IPS-18a (cell line): Measurements from ENCODE around the gene CNBD2.
"Not testable (repeated sequence)": the region's sequence is repeated elsewhere in the genome, so short reads cannot be mapped to it uniquely, and the experiment has no call there.

Experiments used
- H3K27ac ChIP-seq: one replicate; pipeline ENCODE4 v1.5.1; 2013; ENCODE audit warnings: low read length
- H3K27me3 ChIP-seq: one replicate; pipeline ENCODE4 v1.6.1; 2013; ENCODE audit warnings: mild to moderate bottlenecking, low read length; ENCODE audit not compliant: control insufficient read depth, insufficient read depth
- H3K36me3 ChIP-seq: one replicate; pipeline ENCODE4 v1.6.1; 2013; ENCODE audit warnings: low read depth, low read length; ENCODE audit not compliant: control insufficient read depth
- H3K4me1 ChIP-seq: one replicate; pipeline ENCODE4 v1.6.1; 2013; ENCODE audit warnings: low read depth, low read length; ENCODE audit not compliant: control insufficient read depth
- H3K4me3 ChIP-seq: one replicate; pipeline ENCODE4 v1.5.1; 2013; ENCODE audit warnings: low read length
- H3K9ac ChIP-seq: one replicate; pipeline ENCODE4 v1.6.1; 2013; ENCODE audit warnings: mild to moderate bottlenecking, low read length, moderate library complexity
- H3K9me3 ChIP-seq: one replicate; pipeline ENCODE4 v1.6.1; 2013; ENCODE audit warnings: low read depth, low read length; ENCODE audit not compliant: control insufficient read depth

CNBD2 gene

GRCh38 chr20:36050436-36051317 lies 82.3 kb downstream of the CNBD2 start:
- H3K9me3 ChIP-seq, result no peaks in the 10 kb centered on the region
- peak overlapping the region; percentile 83 for H3K4me3 ChIP-seq
- H3K9ac ChIP-seq, result peak overlapping the region; percentile 97
- H3K4me1 ChIP-seq, result peaks cover 10% of the 10 kb centered on the region
- no peaks in the 10 kb centered on the region for H3K27me3 ChIP-seq
- H3K27ac ChIP-seq, result peak overlapping the region; percentile 68
- H3K36me3 ChIP-seq, result peaks cover 4% of the 10 kb centered on the region

GRCh38 chr20:36051318-36052116 lies 83.1 kb downstream of the CNBD2 start:
- H3K9me3 ChIP-seq, result no peaks in the 10 kb centered on the region
- peaks cover 4% of the 10 kb centered on the region for H3K36me3 ChIP-seq
- no peak overlapping the region for H3K27ac ChIP-seq
- peak overlapping the region; percentile 97 for H3K9ac ChIP-seq
- no peaks in the 10 kb centered on the region for H3K27me3 ChIP-seq
- H3K4me1 ChIP-seq, result peaks cover 10% of the 10 kb centered on the region
- H3K4me3 ChIP-seq, result peak overlapping the region; percentile 83

DNA sequence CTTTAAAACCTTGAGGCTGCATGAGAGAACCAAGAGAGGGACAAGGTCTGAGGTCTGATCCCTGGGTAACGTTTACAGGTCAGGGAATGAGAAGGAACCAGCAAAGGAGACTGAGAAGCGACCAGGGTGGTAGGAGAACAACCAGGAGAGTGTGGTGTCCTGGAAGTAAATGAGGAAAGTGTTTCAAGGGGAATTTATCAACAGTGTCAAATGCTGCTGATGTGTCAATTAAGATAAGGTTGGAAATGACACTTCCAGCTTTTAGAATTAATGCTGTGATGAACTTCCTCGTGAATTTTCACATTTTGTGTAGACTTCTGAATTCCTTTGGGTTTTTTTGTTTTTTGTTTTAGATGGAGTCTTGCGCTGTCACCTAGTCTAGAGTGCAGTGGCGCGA lies 83.7 kb downstream of the CNBD2 start:
- H3K9ac ChIP-seq, result no peak overlapping the region
- no peak overlapping the region for H3K4me3 ChIP-seq
- H3K27ac ChIP-seq, result no peak overlapping the region

DNA sequence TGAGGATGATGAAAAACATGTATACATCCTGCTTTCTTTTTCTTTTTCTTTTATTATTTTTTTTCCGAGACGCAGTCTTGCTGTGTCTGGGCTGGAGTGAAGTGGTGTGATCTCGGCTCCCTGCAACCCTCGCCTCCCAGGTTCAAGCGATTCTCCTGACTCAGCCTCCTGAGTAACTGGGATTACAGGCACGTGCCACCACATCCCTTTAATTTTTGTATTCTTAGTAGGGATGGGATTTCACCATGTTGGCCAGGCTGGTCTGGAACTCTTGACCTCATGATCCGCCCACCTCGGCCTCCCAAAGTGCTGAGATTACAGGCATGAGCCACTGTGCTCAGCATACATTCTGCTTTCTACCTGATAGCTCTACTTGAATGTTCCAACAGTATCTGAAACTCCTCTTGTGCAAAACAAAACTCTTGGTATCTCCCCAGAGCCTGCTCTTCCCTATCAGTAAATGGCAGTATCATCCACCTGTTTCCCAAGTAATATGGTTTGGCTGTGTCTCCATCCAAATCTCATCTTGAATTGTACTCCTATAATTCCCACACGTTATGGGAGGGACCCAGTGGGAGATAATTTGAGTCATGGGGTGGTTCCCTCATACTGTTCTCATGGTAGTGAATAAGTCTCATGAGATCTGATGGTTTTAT lies 85.6 kb downstream of the CNBD2 start:
- H3K9me3 ChIP-seq, H3K36me3 ChIP-seq, H3K9ac ChIP-seq, H3K4me3 ChIP-seq, H3K27ac ChIP-seq, H3K27me3 ChIP-seq: not testable (repeated sequence)
- peaks cover 10% of the 10 kb centered on the region for H3K4me1 ChIP-seq

More for the DNA sequence above, 83.7 kb downstream of the CNBD2 start:
- Histone ChIP-seq H3K27me3 (no peaks in the 10 kb centered on the region), H3K36me3 (peaks cover 4% of the 10 kb centered on the region), H3K4me1 (peaks cover 10% of the 10 kb centered on the region), H3K9me3 (no peaks in the 10 kb centered on the region)

- Histone ChIP-seq H3K4me1 (peaks cover 10% of the 10 kb centered on the region), H3K9me3 (no peaks in the 10 kb centered on the region), H3K27ac (no peak overlapping the region), H3K4me3 (no peak overlapping the region), H3K27me3 (no peaks in the 10 kb centered on the region), H3K9ac (no peak overlapping the region), H3K36me3 (no peaks in the 10 kb centered on the region)
Measured at GRCh38 chr20:36055145-36055544, 86.8 kb downstream of the CNBD2 start.

DNA sequence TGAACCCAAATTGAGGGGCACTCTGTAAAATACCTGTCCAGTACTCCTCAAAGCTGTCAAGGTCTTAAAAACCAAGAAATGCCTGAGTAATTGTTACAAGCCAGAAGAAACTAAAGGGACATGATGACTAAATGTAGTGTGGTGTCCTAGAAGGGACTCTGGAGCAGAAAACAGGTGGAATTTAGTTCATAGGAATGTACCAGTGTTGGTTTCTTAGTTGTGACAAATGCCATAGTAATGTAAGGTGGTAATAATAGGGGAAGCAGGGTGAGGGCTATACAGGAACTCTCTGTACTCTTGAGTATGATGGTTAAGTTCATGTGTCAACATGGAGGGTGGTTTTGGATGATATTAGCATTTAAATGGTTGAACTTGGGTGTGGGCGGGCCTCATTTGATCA lies 92.3 kb downstream of the CNBD2 start:
- Histone ChIP-seq H3K9me3 (no peaks in the 10 kb centered on the region), H3K9ac (no peak overlapping the region), H3K27ac (no peak overlapping the region), H3K4me3 (no peak overlapping the region), H3K4me1 (no peaks in the 10 kb centered on the region), H3K27me3 (peaks cover 26% of the 10 kb centered on the region), H3K36me3 (no peaks in the 10 kb centered on the region)

DNA sequence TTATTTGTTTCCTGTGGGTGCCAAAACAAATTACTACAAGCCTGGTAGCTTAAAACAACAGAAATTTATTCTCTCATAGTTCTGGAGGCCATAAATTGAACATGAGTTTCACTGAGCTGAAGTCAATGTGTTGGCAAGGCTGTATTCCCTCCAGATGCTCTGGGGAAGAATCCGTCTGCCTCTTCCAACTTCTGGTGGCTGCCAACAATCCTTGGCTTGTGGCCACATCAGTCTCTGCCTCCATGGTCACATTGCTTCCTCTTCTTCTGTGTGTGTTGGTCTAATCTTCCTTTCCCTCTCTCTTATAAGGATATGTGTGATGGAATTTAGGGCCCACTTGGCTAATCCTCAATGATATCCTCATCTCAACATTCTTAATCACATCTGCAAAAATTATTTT lies 93.4 kb downstream of the CNBD2 start:
- Histone ChIP-seq H3K9me3 (no peaks in the 10 kb centered on the region), H3K27ac (no peak overlapping the region), H3K4me3 (no peak overlapping the region), H3K36me3 (no peaks in the 10 kb centered on the region), H3K4me1 (no peaks in the 10 kb centered on the region), H3K9ac (no peak overlapping the region), H3K27me3 (peaks cover 37% of the 10 kb centered on the region)

DNA sequence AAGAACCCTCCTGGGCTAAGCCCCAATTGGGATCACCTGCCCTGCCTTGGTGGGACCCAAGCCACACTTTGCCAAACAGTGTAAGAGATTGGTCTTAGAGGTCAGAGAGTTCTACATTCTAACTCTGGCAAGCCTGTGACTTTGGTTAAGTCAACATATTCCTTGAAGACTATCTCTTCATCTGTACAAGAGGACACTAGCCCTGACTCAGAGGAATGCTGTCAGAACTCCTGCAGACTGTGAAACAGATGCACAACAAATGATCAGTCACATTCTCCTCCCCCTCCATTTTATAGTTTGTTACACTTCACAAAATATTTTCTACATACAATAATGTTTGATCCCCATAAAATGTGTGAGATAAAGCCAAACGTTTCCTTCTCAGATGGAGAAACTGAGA lies 94.4 kb downstream of the CNBD2 start:
- Histone ChIP-seq H3K9me3 (no peaks in the 10 kb centered on the region), H3K9ac (no peak overlapping the region), H3K4me3 (no peak overlapping the region), H3K27me3 (peaks cover 37% of the 10 kb centered on the region), H3K4me1 (no peaks in the 10 kb centered on the region), H3K36me3 (no peaks in the 10 kb centered on the region), H3K27ac (no peak overlapping the region)

DNA sequence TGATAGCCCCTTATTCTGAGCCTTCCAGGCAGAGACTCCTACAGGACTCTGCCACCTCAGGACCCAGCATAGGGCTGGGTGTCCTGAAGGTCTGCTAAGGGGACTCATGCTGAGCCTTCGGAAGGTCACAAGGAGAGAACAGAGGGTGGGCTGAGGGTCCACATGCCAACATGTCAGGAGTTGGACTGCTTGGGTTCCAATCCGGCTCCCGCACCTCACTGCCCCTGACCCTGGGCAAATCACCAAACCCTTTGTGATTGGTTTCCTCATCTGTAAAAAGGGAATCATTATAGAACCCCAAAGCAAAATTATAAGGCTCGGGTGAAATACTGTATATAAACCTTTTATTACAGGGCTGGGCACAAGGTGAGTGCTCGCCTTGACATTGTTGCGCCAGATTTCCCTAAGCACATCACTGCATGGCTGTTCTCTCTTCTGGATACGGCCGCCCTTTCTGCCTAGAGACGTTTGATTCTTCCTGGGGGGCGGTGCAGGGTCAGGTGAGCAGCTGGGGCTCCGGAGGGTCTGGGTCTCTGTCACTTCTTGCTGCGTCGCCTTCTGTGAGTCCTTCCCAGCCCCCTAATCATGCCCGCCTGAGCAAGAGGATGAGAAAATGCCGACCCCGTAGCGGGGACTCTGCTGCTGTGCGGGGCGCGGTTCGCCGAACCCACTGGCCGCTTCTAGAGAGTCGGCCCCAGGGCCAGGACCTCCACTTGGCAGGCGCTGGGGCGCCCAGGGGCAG lies 95.7 kb downstream of the CNBD2 start:
- no peaks in the 10 kb centered on the region for H3K9me3 ChIP-seq
- no peak overlapping the region for H3K27ac ChIP-seq
- H3K4me3 ChIP-seq, result peak overlapping the region; percentile 68
- H3K4me1 ChIP-seq, result no peaks in the 10 kb centered on the region
- peaks cover 37% of the 10 kb centered on the region for H3K27me3 ChIP-seq
- H3K36me3 ChIP-seq, result no peaks in the 10 kb centered on the region
- peak overlapping the region; percentile 55 for H3K9ac ChIP-seq

- Histone ChIP-seq H3K4me1 (no peaks in the 10 kb centered on the region), H3K9ac (peak overlapping the region; percentile 55), H3K27me3 (peaks cover 37% of the 10 kb centered on the region), H3K36me3 (no peaks in the 10 kb centered on the region), H3K4me3 (peak overlapping the region; percentile 68), H3K9me3 (no peaks in the 10 kb centered on the region), H3K27ac (no peak overlapping the region)
Measured at GRCh38 chr20:36064658-36065426, 96.5 kb downstream of the CNBD2 start.
